CD14-positive monocyte (primary cell): Measurements from ENCODE around the gene SNRPD1. TPM values are rescaled to one million over a fixed set of nuclear protein-coding genes. Genes with fewer than 3 reads are reported as not detected.
"Not testable (repeated sequence)": the region's sequence is repeated elsewhere in the genome, so short reads cannot be mapped to it uniquely, and the experiment has no call there.

Source experiments
- DNase-seq, 3 donors: peaks; one replicate each; pipeline ENCODE4 v3.0.0-alpha.2; 2011 to 2022
- H2AFZ ChIP-seq: 2 replicates; pipeline ENCODE4 v1.6.0; 2012; ENCODE audit warnings: mild to moderate bottlenecking, low read depth, low read length, inconsistent platforms; ENCODE audit not compliant: insufficient read depth, poor library complexity, severe bottlenecking
- H3K27ac ChIP-seq, 2 donors: 1 replicate in 1 of 2; 2 replicates in 1 of 2; pipeline ENCODE4 v1.5.1; 2012 to 2013; ENCODE audit warnings: low read length in 2 of 2, control low read depth in 1 of 2, inconsistent platforms in 1 of 2, low read depth in 1 of 2, mild to moderate bottlenecking in 1 of 2
- H3K27me3 ChIP-seq, 2 donors: one replicate each; pipeline versions ENCODE4 v1.6.0 to v1.6.1; 2011 to 2013; ENCODE audit warnings: low read length in 2 of 2; ENCODE audit not compliant: control insufficient read depth in 2 of 2, insufficient read depth in 2 of 2
- H3K36me3 ChIP-seq, 2 donors: replicated peaks in 1 of 2; 1 replicate in 1 of 2; 2 replicates in 1 of 2; pipeline versions ENCODE4 v1.5.1 to v1.6.1; 2012 to 2013; ENCODE audit warnings: low read length in 2 of 2, control low read depth in 1 of 2, inconsistent platforms in 1 of 2, mild to moderate bottlenecking in 1 of 2; ENCODE audit not compliant: insufficient read depth in 2 of 2, control insufficient read depth in 1 of 2
- H3K4me1 ChIP-seq, 2 donors: 1 replicate in 1 of 2; 2 replicates in 1 of 2; pipeline versions ENCODE4 v1.5.1 to v1.6.1; 2012 to 2013; ENCODE audit warnings: low read length in 2 of 2, control low read depth in 1 of 2, inconsistent platforms in 1 of 2, mild to moderate bottlenecking in 1 of 2, moderate library complexity in 1 of 2; ENCODE audit not compliant: insufficient read depth in 2 of 2, control insufficient read depth in 1 of 2
- H3K4me2 ChIP-seq: replicated peaks from 2 replicates; pipeline ENCODE3; 2012; ENCODE audit warnings: low read length, moderate library complexity, mild to moderate bottlenecking; ENCODE audit not compliant: poor library complexity, severe bottlenecking; ENCODE audit errors: extremely low read depth
- H3K4me3 ChIP-seq, 3 experiments: fragments of 200-600 bp in 1 of 3; sonication (generic) in 1 of 3; replicated peaks in 1 of 3; 1 replicate in 2 of 3; 2 replicates in 1 of 3; pipeline ENCODE4 v1.5.1; 2011 to 2013; ENCODE audit warnings: low read length in 3 of 3, mild to moderate bottlenecking in 3 of 3, control low read depth in 2 of 3, low read depth in 2 of 3, inconsistent platforms in 1 of 3, moderate library complexity in 1 of 3
- H3K79me2 ChIP-seq: 2 replicates; pipeline ENCODE4 v1.6.0; 2012; ENCODE audit warnings: mild to moderate bottlenecking, control low read depth, inconsistent platforms, low read length, moderate library complexity; ENCODE audit not compliant: insufficient read depth
- H3K9ac ChIP-seq: 2 replicates; pipeline ENCODE4 v1.6.0; 2017; ENCODE audit warnings: low read length, mild to moderate bottlenecking; ENCODE audit not compliant: insufficient read depth, poor library complexity, severe bottlenecking
- H3K9me3 ChIP-seq, 2 donors: replicated peaks in 1 of 2; 1 replicate in 1 of 2; 2 replicates in 1 of 2; pipeline versions ENCODE4 v1.5.1 to v1.6.1; 2012 to 2013; ENCODE audit warnings: low read length in 2 of 2, control low read depth in 1 of 2; ENCODE audit not compliant: control insufficient read depth in 1 of 2, insufficient read depth in 1 of 2
- H4K20me1 ChIP-seq: 2 replicates; pipeline ENCODE4 v1.6.0; 2012; ENCODE audit warnings: mild to moderate bottlenecking, low read length, control low read depth, moderate library complexity; ENCODE audit not compliant: insufficient read depth
- H3K27ac Mint-ChIP-seq, 7 donors: one replicate each; pipeline ENCODE4 v1.8.0; 2020; ENCODE audit warnings: mild to moderate bottlenecking in 7 of 7, mixed read lengths in 7 of 7, moderate library complexity in 6 of 7, inconsistent platforms in 2 of 7
- H3K27me3 Mint-ChIP-seq, 3 donors: one replicate each; pipeline ENCODE4 v1.8.0; 2021 to 2022; ENCODE audit warnings: low read depth in 3 of 3, mild to moderate bottlenecking in 3 of 3, mixed read lengths in 3 of 3, moderate library complexity in 3 of 3, inconsistent platforms in 1 of 3
- H3K36me3 Mint-ChIP-seq, 2 donors: one replicate each; pipeline ENCODE4 v1.8.0; 2020; ENCODE audit warnings: mixed read lengths in 2 of 2, inconsistent platforms in 1 of 2, mild to moderate bottlenecking in 1 of 2
- H3K4me1 Mint-ChIP-seq: one replicate; pipeline ENCODE4 v1.8.0; 2020; ENCODE audit warnings: mild to moderate bottlenecking, mixed read lengths
- H3K4me3 Mint-ChIP-seq, 2 donors: one replicate each; pipeline ENCODE4 v1.8.0; 2020; ENCODE audit warnings: mild to moderate bottlenecking in 2 of 2, mixed read lengths in 2 of 2, moderate library complexity in 1 of 2
- H3K9me3 Mint-ChIP-seq, 7 donors: one replicate each; pipeline ENCODE4 v1.8.0; 2020 to 2022; ENCODE audit warnings: mixed read lengths in 7 of 7, mild to moderate bottlenecking in 6 of 7, moderate library complexity in 6 of 7, inconsistent platforms in 2 of 7
- WGBS: methylation state at CpG from one replicate; pipeline ENCODE4 v1.1.5; 2013; ENCODE audit warnings: missing lambda C conversion rate; ENCODE audit not compliant: insufficient coverage; 5-methylcytosine and 5-hydroxymethylcytosine counted together
- intact Hi-C, 2 donors: fragments of 100-400 bp; cut with micrococcal nuclease; formaldehyde crosslinking; loops; one replicate each; pipeline versions ENCODE4 v1.15.0 to v1.15.1; 2023
- polyA plus RNA-seq, 3 donors: library from polyadenylated mRNA; depleted of rRNA in 1 of 3; unstranded in 2 of 3; stranded (reverse) in 1 of 3; fragments of 300-500 nt in 2 of 3; fragments of >200 nt in 1 of 3; fragmentation: Illumina TruSeq in 2 of 3; gene quantifications; 1 replicate in 2 of 3; 2 replicates in 1 of 3; pipeline ENCODE4 v1.2.3, GENCODE V29; 2012 to 2021
- TF ChIP-seq, protein P1 (sequence below): fragments of 200-600 bp; IDR thresholded peaks from one replicate; pipeline ENCODE4 v1.8.0; 2022; ENCODE audit warnings: antibody characterized with exemption, mild to moderate bottlenecking

SNRPD1 gene
- polyA plus RNA-seq, 3 donors, result 13.0 to 56.7 (median 50.9) TPM

DNA sequence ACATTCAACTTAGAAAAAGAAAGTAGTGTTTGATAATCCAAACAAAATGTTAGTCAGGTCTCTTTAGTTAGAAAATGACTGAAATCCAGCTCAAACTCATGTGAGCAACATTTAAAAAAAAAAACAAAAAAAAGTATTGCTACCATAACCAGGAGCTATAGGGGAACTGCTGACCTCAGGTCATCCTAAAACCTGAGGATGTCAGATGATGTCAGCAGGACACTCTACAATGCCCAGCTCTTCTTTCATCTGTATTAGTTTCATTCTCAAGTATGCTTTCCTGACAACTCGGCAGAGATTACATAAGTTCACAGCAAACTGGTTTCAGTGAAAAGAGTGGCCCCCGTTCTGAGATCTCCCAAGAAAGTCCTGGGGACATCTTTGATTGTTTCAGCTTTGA lies 7.4 kb upstream of the SNRPD1 start:
- no peaks in the 10 kb centered on the region for H3K36me3 Mint-ChIP-seq
- Histone ChIP-seq H3K79me2 (peaks cover 3% of the 10 kb centered on the region), H4K20me1 (peaks cover 3% of the 10 kb centered on the region), H3K36me3 (no peaks in the 10 kb centered on the region), H3K4me2 (no peak overlapping the region), H3K27ac (no peak overlapping the region), H2AFZ (no peak overlapping the region), H3K4me1 (peaks cover 22 to 25% of the 10 kb centered on the region in 2 donors), H3K9ac (no peak overlapping the region), H3K4me3 (no peak overlapping the region), H3K9me3 (no peaks in the 10 kb centered on the region), H3K27me3 (no peaks in the 10 kb centered on the region)
- TF ChIP-seq, protein P1, sequence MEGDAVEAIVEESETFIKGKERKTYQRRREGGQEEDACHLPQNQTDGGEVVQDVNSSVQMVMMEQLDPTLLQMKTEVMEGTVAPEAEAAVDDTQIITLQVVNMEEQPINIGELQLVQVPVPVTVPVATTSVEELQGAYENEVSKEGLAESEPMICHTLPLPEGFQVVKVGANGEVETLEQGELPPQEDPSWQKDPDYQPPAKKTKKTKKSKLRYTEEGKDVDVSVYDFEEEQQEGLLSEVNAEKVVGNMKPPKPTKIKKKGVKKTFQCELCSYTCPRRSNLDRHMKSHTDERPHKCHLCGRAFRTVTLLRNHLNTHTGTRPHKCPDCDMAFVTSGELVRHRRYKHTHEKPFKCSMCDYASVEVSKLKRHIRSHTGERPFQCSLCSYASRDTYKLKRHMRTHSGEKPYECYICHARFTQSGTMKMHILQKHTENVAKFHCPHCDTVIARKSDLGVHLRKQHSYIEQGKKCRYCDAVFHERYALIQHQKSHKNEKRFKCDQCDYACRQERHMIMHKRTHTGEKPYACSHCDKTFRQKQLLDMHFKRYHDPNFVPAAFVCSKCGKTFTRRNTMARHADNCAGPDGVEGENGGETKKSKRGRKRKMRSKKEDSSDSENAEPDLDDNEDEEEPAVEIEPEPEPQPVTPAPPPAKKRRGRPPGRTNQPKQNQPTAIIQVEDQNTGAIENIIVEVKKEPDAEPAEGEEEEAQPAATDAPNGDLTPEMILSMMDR, result no peak
- no peak overlapping the region for H3K4me3 Mint-ChIP-seq
- H3K9me3 Mint-ChIP-seq, result peaks cover 0 to 2% (median 0%) of the 10 kb centered on the region in 7 donors
- DNase-seq, result peak in 1 of 3 donors; percentile 12
- WGBS, result 73% methylated on average over 2 of the region's 2 CpGs
- H3K4me1 Mint-ChIP-seq, result peaks cover 21% of the 10 kb centered on the region
- peaks cover 0 to 7% (median 0%) of the 10 kb centered on the region in 3 donors for H3K27me3 Mint-ChIP-seq
- intact Hi-C loops, result loop anchor here (5.0 kb wide), 2 partner anchors 98 to 138 kb away; partner anchors contain the start of genes ABHD3 (in 1 of the 2) and MIB1 (in 1 of the 2)
- peak overlapping the region in 1 of 7 donors; percentile 10 for H3K27ac Mint-ChIP-seq

DNA sequence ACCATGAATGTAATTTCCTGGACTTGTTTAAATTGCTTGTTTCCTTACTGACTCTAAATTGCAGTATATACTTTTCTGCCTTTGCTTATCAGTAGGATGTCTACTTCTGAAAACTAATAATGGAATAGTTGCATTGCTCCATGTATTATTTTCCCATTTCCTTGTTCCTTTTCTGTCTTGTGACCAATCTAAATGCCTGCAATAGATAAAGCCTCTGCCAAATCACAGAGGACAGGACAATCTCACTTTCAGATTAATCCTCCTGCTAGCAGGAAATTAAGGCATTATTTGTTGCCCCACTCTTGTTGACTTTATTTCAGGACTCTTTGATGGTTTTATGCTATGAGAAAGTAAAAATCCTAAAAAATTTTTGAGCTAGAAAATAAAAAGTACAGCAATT lies 6.9 kb upstream of the SNRPD1 start:
- Histone ChIP-seq H3K27ac (no peak overlapping the region), H3K4me2 (no peak overlapping the region), H3K36me3 (no peaks in the 10 kb centered on the region)

GRCh38 chr18:21611401-21612124 lies 551 bp upstream of the SNRPD1 start:
- peak overlapping the region; percentile 93 to 99 for H3K4me3 Mint-ChIP-seq
- H3K27ac Mint-ChIP-seq, result peak overlapping the region; percentile 95 to 99 (median 98)
- H3K9me3 ChIP-seq, DNase-seq, H4K20me1 ChIP-seq, H3K27me3 Mint-ChIP-seq, H3K27me3 ChIP-seq: not testable (repeated sequence)
- Histone ChIP-seq H3K4me3 (peak overlapping the region; percentile 69 to 87 (median 86)), H3K4me1 (peaks cover 20 to 21% of the 10 kb centered on the region in 2 donors), H3K4me2 (peak overlapping the region; percentile 71), H3K79me2 (peaks cover 51% of the 10 kb centered on the region), H2AFZ (peak overlapping the region; percentile 93), H3K9ac (peak overlapping the region; percentile 83), H3K27ac (peak overlapping the region; percentile 86 to 93), H3K36me3 (peaks cover 0 to 12% of the 10 kb centered on the region in 2 donors)
- H3K9me3 Mint-ChIP-seq, result peaks cover 0 to 11% (median 3%) of the 10 kb centered on the region in 7 donors
- intact Hi-C loops, result loop anchor here (5.0 kb wide), 2 partner anchors 91 to 131 kb away; partner anchors contain the start of genes ABHD3 (in 1 of the 2) and MIB1 (in 1 of the 2)
- WGBS, result 66% methylated on average over 22 of the region's 30 CpGs
- peaks cover 20% of the 10 kb centered on the region for H3K4me1 Mint-ChIP-seq
- peaks cover 9 to 12% of the 10 kb centered on the region in 2 donors for H3K36me3 Mint-ChIP-seq

More for the DNA sequence above, 6.9 kb upstream of the SNRPD1 start:
- Histone ChIP-seq H4K20me1 (no peaks in the 10 kb centered on the region), H3K4me1 (peaks cover 20 to 22% of the 10 kb centered on the region in 2 donors), H2AFZ (no peak overlapping the region), H3K9me3 (no peaks in the 10 kb centered on the region), H3K4me3 (no peak overlapping the region), H3K27me3 (no peaks in the 10 kb centered on the region), H3K9ac (no peak overlapping the region), H3K79me2 (no peaks in the 10 kb centered on the region)
- intact Hi-C loops, result no loop called here
- H3K36me3 Mint-ChIP-seq, result no peaks in the 10 kb centered on the region
- TF ChIP-seq, protein P1, result no peak
- H3K9me3 Mint-ChIP-seq, result peaks cover 0 to 2% (median 0%) of the 10 kb centered on the region in 7 donors
- peaks cover 0 to 7% (median 0%) of the 10 kb centered on the region in 3 donors for H3K27me3 Mint-ChIP-seq
- no peak for DNase-seq
- no peak overlapping the region for H3K27ac Mint-ChIP-seq
- H3K4me3 Mint-ChIP-seq, result no peak overlapping the region
- peaks cover 19% of the 10 kb centered on the region for H3K4me1 Mint-ChIP-seq
